Large intestine (tissue), 3 donors: ENCODE measurements around the gene FHL2. TPM values are rescaled to one million over a fixed set of nuclear protein-coding genes. Genes with fewer than 3 reads are reported as not detected.
"Not testable (repeated sequence)": the region's sequence is repeated elsewhere in the genome, so short reads cannot be mapped to it uniquely, and the experiment has no call there.

Experiments used
- DNase-seq, 2 donors: peaks; one replicate each; pipeline versions ENCODE4 v3.0.0 to v3.0.0-alpha.2; 2013
- H3K27ac ChIP-seq: one replicate; pipeline ENCODE4 v1.5.1; 2013; ENCODE audit warnings: low read length
- H3K27me3 ChIP-seq: 2 replicates; pipeline ENCODE4 v1.6.1; 2013; ENCODE audit warnings: low read length; ENCODE audit not compliant: control insufficient read depth, insufficient read depth
- H3K36me3 ChIP-seq: 2 replicates; pipeline ENCODE4 v1.6.1; 2013; ENCODE audit warnings: low read length; ENCODE audit not compliant: control insufficient read depth, insufficient read depth
- H3K4me1 ChIP-seq: one replicate; pipeline ENCODE4 v1.6.1; 2013; ENCODE audit warnings: low read length; ENCODE audit not compliant: control insufficient read depth, insufficient read depth
- H3K4me3 ChIP-seq: one replicate; pipeline ENCODE4 v1.5.1; 2013; ENCODE audit warnings: low read length
- H3K9me3 ChIP-seq: one replicate; pipeline ENCODE4 v1.6.1; 2013; ENCODE audit warnings: mild to moderate bottlenecking, low read depth, low read length, moderate library complexity; ENCODE audit not compliant: control insufficient read depth
- WGBS: methylation state at CpG from one replicate; pipeline ENCODE4 v1.1.5; 2013; ENCODE audit warnings: low lambda C conversion rate; ENCODE audit not compliant: insufficient coverage; 5-methylcytosine and 5-hydroxymethylcytosine counted together
- polyA plus RNA-seq: library from polyadenylated mRNA; unstranded; fragments of 120-200 nt; gene quantifications from one replicate; pipeline ENCODE4 v1.2.1, GENCODE V29; 2013

The FHL2 gene
- polyA plus RNA-seq, 1 donor, result 28.3 TPM

- DNase-seq, result no peak
- peaks cover 6% of the 10 kb centered on the region for H3K36me3 ChIP-seq
- H3K9me3 ChIP-seq, result no peaks in the 10 kb centered on the region
- no CpG with 5 or more reads among the region's 17 CpGs for WGBS
- peak overlapping the region; percentile 68 for H3K27ac ChIP-seq
- no peaks in the 10 kb centered on the region for H3K27me3 ChIP-seq
- peak overlapping the region; percentile 50 for H3K4me3 ChIP-seq
- H3K4me1 ChIP-seq, result peaks cover 21% of the 10 kb centered on the region
Observed at GRCh38 chr2:105329197-105329554, 69.7 kb downstream of the FHL2 start.

GRCh38 chr2:105328281-105329196 is 70.3 kb downstream of the FHL2 start:
- no peaks in the 10 kb centered on the region for H3K9me3 ChIP-seq

GRCh38 chr2:105327690-105328089 is 71.2 kb downstream of the FHL2 start:
- Histone ChIP-seq H3K36me3 (peaks cover 6% of the 10 kb centered on the region), H3K4me1 (peaks cover 21% of the 10 kb centered on the region), H3K27ac (no peak overlapping the region), H3K9me3 (no peaks in the 10 kb centered on the region), H3K4me3 (no peak overlapping the region), H3K27me3 (no peaks in the 10 kb centered on the region)
- 83% methylated on average over 1 of the region's 2 CpGs for WGBS
- no peak for DNase-seq

More at GRCh38 chr2:105328281-105329196, 70.3 kb downstream of the FHL2 start:
- Histone ChIP-seq H3K4me3 (peak overlapping the region; percentile 50), H3K4me1 (peaks cover 21% of the 10 kb centered on the region), H3K27me3 (no peaks in the 10 kb centered on the region), H3K27ac (peak overlapping the region; percentile 68), H3K36me3 (peaks cover 6% of the 10 kb centered on the region)
- WGBS, result 100% methylated on average over 1 of the region's 16 CpGs
- DNase-seq, result peak; percentile 18 to 70

GRCh38 chr2:105327271-105327670 is 71.6 kb downstream of the FHL2 start:
- H3K4me3 ChIP-seq, H3K27ac ChIP-seq, H3K27me3 ChIP-seq, H3K36me3 ChIP-seq, H3K9me3 ChIP-seq, DNase-seq: not testable (repeated sequence)
- H3K4me1 ChIP-seq, result peaks cover 21% of the 10 kb centered on the region
- WGBS, result no CpG with 5 or more reads among the region's 3 CpGs

GRCh38 chr2:105325389-105325963 is 73.4 kb downstream of the FHL2 start:
- Histone ChIP-seq H3K4me3 (no peak overlapping the region), H3K27me3 (no peaks in the 10 kb centered on the region), H3K27ac (no peak overlapping the region), H3K9me3 (no peaks in the 10 kb centered on the region), H3K36me3 (peaks cover 6% of the 10 kb centered on the region), H3K4me1 (peaks cover 14% of the 10 kb centered on the region)
- DNase-seq, result no peak
- 40% methylated on average over 1 of the region's 3 CpGs for WGBS

GRCh38 chr2:105324732-105325131 is 74.1 kb downstream of the FHL2 start:
- Histone ChIP-seq H3K27ac (no peak overlapping the region), H3K27me3 (no peaks in the 10 kb centered on the region), H3K4me1 (peaks cover 9% of the 10 kb centered on the region), H3K9me3 (no peaks in the 10 kb centered on the region), H3K36me3 (peaks cover 6% of the 10 kb centered on the region), H3K4me3 (no peak overlapping the region)
- no peak for DNase-seq
- no CpG with 5 or more reads among the region's 4 CpGs for WGBS

- H3K9me3 ChIP-seq, result no peaks in the 10 kb centered on the region
- no peaks in the 10 kb centered on the region for H3K27me3 ChIP-seq
- no peak overlapping the region for H3K27ac ChIP-seq
- 85% methylated on average over 2 of the region's 4 CpGs for WGBS
- H3K4me1 ChIP-seq, result peaks cover 9% of the 10 kb centered on the region
- H3K4me3 ChIP-seq, result no peak overlapping the region
- DNase-seq, result no peak
- peaks cover 6% of the 10 kb centered on the region for H3K36me3 ChIP-seq
Observed at GRCh38 chr2:105324101-105324500, 74.8 kb downstream of the FHL2 start.

GRCh38 chr2:105323111-105323510 is 75.7 kb downstream of the FHL2 start:
- no peaks in the 10 kb centered on the region for H3K9me3 ChIP-seq
- H3K27ac ChIP-seq, result no peak overlapping the region
- 100% methylated on average over 1 of the region's 5 CpGs for WGBS

GRCh38 chr2:105321875-105322646 is 76.8 kb downstream of the FHL2 start:
- no CpG with 5 or more reads among the region's 3 CpGs for WGBS
- no peaks in the 10 kb centered on the region for H3K27me3 ChIP-seq
- H3K9me3 ChIP-seq, result no peaks in the 10 kb centered on the region
- H3K4me1 ChIP-seq, result no peaks in the 10 kb centered on the region
- DNase-seq, result no peak
- H3K27ac ChIP-seq, result no peak overlapping the region
- H3K4me3 ChIP-seq, result no peak overlapping the region
- H3K36me3 ChIP-seq, result peaks cover 6% of the 10 kb centered on the region

More at GRCh38 chr2:105323111-105323510, 75.7 kb downstream of the FHL2 start:
- Histone ChIP-seq H3K27me3 (no peaks in the 10 kb centered on the region), H3K4me1 (peaks cover 2% of the 10 kb centered on the region), H3K36me3 (peaks cover 6% of the 10 kb centered on the region), H3K4me3 (no peak overlapping the region)
- DNase-seq, result no peak

- DNase-seq, result no peak
- Histone ChIP-seq H3K4me3 (no peak overlapping the region), H3K4me1 (no peaks in the 10 kb centered on the region), H3K9me3 (no peaks in the 10 kb centered on the region), H3K27me3 (no peaks in the 10 kb centered on the region), H3K36me3 (peaks cover 6% of the 10 kb centered on the region), H3K27ac (no peak overlapping the region)
- WGBS, result 80% methylated on average over 3 of the region's 7 CpGs
Observed at GRCh38 chr2:105320651-105321215, 78.1 kb downstream of the FHL2 start.
